ENCODE results near the gene BBS9.

DNA sequence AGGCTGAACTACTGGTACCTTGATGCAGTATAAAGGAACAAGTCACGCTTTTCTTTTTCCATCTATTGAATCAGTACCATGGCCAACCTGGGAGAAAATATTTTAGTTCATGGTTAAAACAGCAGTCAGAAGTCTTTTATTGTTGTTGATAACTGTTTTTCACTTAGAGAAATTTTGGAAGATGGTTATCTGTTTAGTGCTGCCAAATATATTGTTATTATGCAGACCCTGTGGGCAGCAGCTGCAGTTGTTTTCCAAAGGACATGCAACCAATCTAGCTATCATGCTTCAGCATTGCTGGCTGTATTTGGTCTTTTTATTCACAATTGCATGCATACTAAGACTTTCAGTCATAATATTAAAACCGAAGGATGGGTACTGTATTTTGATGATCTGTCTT, 169.5 kb downstream of the BBS9 start:
- no peak for TF ChIP-seq POLR2AphosphoS5 (IDR thresholded peaks at IDR 0.05; ENCODE audit: low read depth, low read length)
- no peak for TF ChIP-seq POLR2A (IDR thresholded peaks at IDR 0.05; ENCODE audit: low read depth, low read length)
- TF ChIP-seq TAF1 (IDR thresholded peaks at IDR 0.05; ENCODE audit: low read depth, low read length) = no peak
- TF ChIP-seq PAX5 (IDR thresholded peaks at IDR 0.05; ENCODE audit: insufficient read depth, low read length, severe bottlenecking) = no peak
- no peak for TF ChIP-seq SPI1 (IDR thresholded peaks at IDR 0.05; ENCODE audit: low read depth, low read length)

Data from GM12891 (cell line).